Esophagus muscularis mucosa (tissue), 4 donors: ENCODE measurements around the gene MYADML2. TPM values are rescaled to one million over a fixed set of nuclear protein-coding genes. Genes with fewer than 3 reads are reported as not detected.

Experiments
- DNase-seq: peaks from one replicate; pipeline ENCODE4 v3.0.0-alpha.2; 2017; ENCODE audit errors: extremely low spot score
- H3K27ac ChIP-seq, 4 donors: fragments of 200-600 bp; sonication (generic); replicated peaks in 1 of 4; 1 replicate in 3 of 4; 2 replicates in 1 of 4; pipeline ENCODE4 v1.5.1; 2016 to 2019; ENCODE audit warnings: mild to moderate bottlenecking in 1 of 4
- H3K27me3 ChIP-seq, 4 donors: fragments of 200-600 bp; sonication (generic); one replicate each; pipeline versions ENCODE4 v1.5.1 to v1.6.0; 2016 to 2019
- H3K36me3 ChIP-seq, 4 donors: fragments of 200-600 bp; sonication (generic); one replicate each; pipeline ENCODE4 v1.5.1; 2016 to 2019
- H3K4me1 ChIP-seq, 4 donors: fragments of 200-600 bp; sonication (generic); one replicate each; pipeline ENCODE4 v1.5.1; 2016 to 2019
- H3K4me3 ChIP-seq, 4 donors: fragments of 200-600 bp; sonication (generic); 1 replicate in 2 of 4; 2 replicates in 2 of 4; pipeline ENCODE4 v1.5.1; 2016 to 2019; ENCODE audit warnings: mild to moderate bottlenecking in 4 of 4, moderate library complexity in 1 of 4
- H3K9me3 ChIP-seq, 4 donors: fragments of 200-600 bp; sonication (generic); 1 replicate in 3 of 4; 2 replicates in 1 of 4; pipeline ENCODE4 v1.5.1; 2016 to 2019
- CTCF ChIP-seq, 3 experiments: fragments of 200-600 bp in 2 of 3; fragments of 450-650 bp in 1 of 3; sonication (generic) in 2 of 3; IDR thresholded peaks; one replicate each; pipeline ENCODE4 v1.5.1; 2017 to 2019; ENCODE audit warnings: antibody characterized with exemption in 3 of 3, mild to moderate bottlenecking in 2 of 3, moderate library complexity in 1 of 3
- EP300 ChIP-seq: sonication (generic); formaldehyde crosslinking; IDR thresholded peaks from one replicate; pipeline ENCODE4 v1.6.1; 2017; ENCODE audit warnings: antibody characterized with exemption
- POLR2A ChIP-seq: fragments of 450-650 bp; IDR thresholded peaks from one replicate; pipeline ENCODE4 v1.6.1; 2017; ENCODE audit warnings: antibody characterized with exemption, moderate library complexity, mild to moderate bottlenecking, low read depth
- POLR2AphosphoS5 ChIP-seq, 2 donors: sonication (generic); formaldehyde crosslinking; IDR thresholded peaks; one replicate each; pipeline ENCODE4 v1.6.1; 2017; ENCODE audit warnings: antibody characterized with exemption in 2 of 2
- WGBS: methylation state at CpG from one replicate; pipeline ENCODE4 v1.1.5; 2018; 5-methylcytosine and 5-hydroxymethylcytosine counted together
- intact Hi-C: fragments of 100-400 bp; cut with DNase I; formaldehyde crosslinking; loops from one replicate; pipeline ENCODE4 v1.15.1; 2023
- total RNA-seq, 4 donors: library from RNA; depleted of rRNA; stranded (reverse); fragments of >200 nt; gene quantifications; one replicate each; pipeline versions ENCODE4 v1.1.0 to v1.2.1, GENCODE V29; 2016

MYADML2 gene
- total RNA-seq, 4 donors from 2014 or later = not detected

GRCh38 chr17:81902653-81903414, 44.2 kb downstream of the MYADML2 start:
- Histone ChIP-seq H3K4me3 (peak overlapping the region; percentile 46 to 57 (median 48)), H3K27me3 (peaks cover 0 to 25% (median 8%) of the 10 kb centered on the region in 4 donors), H3K27ac (no peak overlapping the region), H3K4me1 (peaks cover 8 to 18% (median 16%) of the 10 kb centered on the region in 4 donors), H3K36me3 (peaks cover 22 to 72% (median 56%) of the 10 kb centered on the region in 4 donors), H3K9me3 (no peaks in the 10 kb centered on the region)
- WGBS = 45% methylated on average over 14 of the region's 47 CpGs
- intact Hi-C loops = no loop called here
- DNase-seq = no peak
- TF ChIP-seq POLR2A (no peak), CTCF (IDR thresholded peaks at IDR 0.05) (no peak), EP300 (no peak), POLR2AphosphoS5 (IDR thresholded peaks at IDR 0.05) (no peak)

- no CpG with 5 or more reads among the region's 79 CpGs for WGBS
- TF ChIP-seq EP300 = no peak
- TF ChIP-seq POLR2AphosphoS5 (IDR thresholded peaks at IDR 0.05) = no peak
- TF ChIP-seq CTCF (IDR thresholded peaks at IDR 0.05) = no peak
- no peak for TF ChIP-seq POLR2A
- H3K27ac ChIP-seq = no peak within 1 kb of the TSS
- H3K4me3 ChIP-seq = peak within 1 kb of the TSS; percentile 46 to 57 (median 48)
- intact Hi-C loops = no loop called here
- peaks cover 8 to 18% (median 16%) of the 10 kb centered on the region in 4 donors for H3K4me1 ChIP-seq
- no peak for DNase-seq
- H3K27me3 ChIP-seq = peaks cover 0 to 25% (median 8%) of the 10 kb centered on the region in 4 donors
- H3K9me3 ChIP-seq = no peaks in the 10 kb centered on the region
- H3K36me3 ChIP-seq = peaks cover 28 to 72% (median 56%) of the 10 kb centered on the region in 4 donors
Observed at GRCh38 chr17:81902023-81902652, 44.9 kb downstream of the MYADML2 start, which contains the start of gene NPB. Gene NPB, plus strand, starts transcription at chr17:81902238. Its CDS starts 40 bp downstream, at chr17:81902278.

- Histone ChIP-seq H3K9me3 (no peaks in the 10 kb centered on the region), H3K4me1 (peaks cover 8 to 18% (median 16%) of the 10 kb centered on the region in 4 donors), H3K4me3 (peak overlapping the region; percentile 46 to 57 (median 48)), H3K27me3 (peaks cover 0 to 25% (median 8%) of the 10 kb centered on the region in 4 donors), H3K36me3 (peaks cover 32 to 72% (median 59%) of the 10 kb centered on the region in 4 donors), H3K27ac (no peak overlapping the region)
- no peak for DNase-seq
- no peak for TF ChIP-seq POLR2AphosphoS5 (IDR thresholded peaks at IDR 0.05)
- TF ChIP-seq CTCF (IDR thresholded peaks at IDR 0.05) = no peak
- no peak for TF ChIP-seq EP300
- TF ChIP-seq POLR2A = no peak
- intact Hi-C loops = no loop called here
- 88% methylated on average over 9 of the region's 21 CpGs for WGBS
Observed at GRCh38 chr17:81901167-81902022, 45.6 kb downstream of the MYADML2 start.

GRCh38 chr17:81900181-81900820, 46.7 kb downstream of the MYADML2 start:
- peaks cover 8 to 18% (median 16%) of the 10 kb centered on the region in 4 donors for H3K4me1 ChIP-seq
- 83% methylated on average over 17 of the region's 18 CpGs for WGBS
- no peak overlapping the region for H3K27ac ChIP-seq
- peaks cover 36 to 72% (median 68%) of the 10 kb centered on the region in 4 donors for H3K36me3 ChIP-seq
- intact Hi-C loops = no loop called here
- TF ChIP-seq EP300 (no peak), POLR2AphosphoS5 (IDR thresholded peaks at IDR 0.05) (no peak), CTCF (IDR thresholded peaks at IDR 0.05) (no peak), POLR2A (no peak)
- no peaks in the 10 kb centered on the region for H3K9me3 ChIP-seq
- H3K27me3 ChIP-seq = peaks cover 0 to 25% (median 8%) of the 10 kb centered on the region in 4 donors
- no peak overlapping the region for H3K4me3 ChIP-seq
- no peak for DNase-seq
